Thoracic aorta (tissue), 2 donors: ENCODE results near the gene DYNC1I1. TPM values are rescaled to one million over a fixed set of nuclear protein-coding genes. Genes with fewer than 3 reads are reported as not detected.

Experiments
- ATAC-seq: fragments of 150-250 bp; one replicate; pipeline ENCODE4 v1.8.0; 2017; ENCODE audit warnings: low read depth; ENCODE audit not compliant: insufficient number of reproducible peaks, low FRiP score
- DNase-seq: peaks from one replicate; pipeline ENCODE4 v3.0.0-alpha.2; 2020; ENCODE audit warnings: low spot score
- H3K27ac ChIP-seq, 2 donors: fragments of 200-600 bp; sonication (generic); 1 replicate in 1 of 2; 2 replicates in 1 of 2; pipeline ENCODE4 v1.5.1; 2016; ENCODE audit warnings: mild to moderate bottlenecking in 2 of 2, moderate library complexity in 2 of 2
- H3K27me3 ChIP-seq: fragments of 200-600 bp; sonication (generic); replicated peaks from 2 replicates; pipeline ENCODE4 v1.6.0; 2016; ENCODE audit warnings: mild to moderate bottlenecking; ENCODE audit not compliant: insufficient read depth
- H3K36me3 ChIP-seq: fragments of 200-600 bp; sonication (generic); one replicate; pipeline ENCODE4 v1.5.1; 2016
- H3K4me1 ChIP-seq, 2 donors: fragments of 200-600 bp; sonication (generic); 1 replicate in 1 of 2; 2 replicates in 1 of 2; pipeline versions ENCODE4 v1.5.1 to v1.6.0; 2016; ENCODE audit warnings: low read depth in 2 of 2, mild to moderate bottlenecking in 1 of 2; ENCODE audit not compliant: control insufficient read depth in 1 of 2
- H3K4me3 ChIP-seq: fragments of 200-600 bp; sonication (generic); 2 replicates; pipeline ENCODE4 v1.5.1; 2016; ENCODE audit warnings: mild to moderate bottlenecking
- H3K9me3 ChIP-seq: fragments of 200-600 bp; sonication (generic); 2 replicates; pipeline ENCODE4 v1.5.1; 2016
- CTCF ChIP-seq: fragments of 200-600 bp; sonication (generic); IDR thresholded peaks from one replicate; pipeline ENCODE4 v1.5.1; 2019; ENCODE audit warnings: antibody characterized with exemption
- total RNA-seq, 2 donors: library from RNA; depleted of rRNA; stranded (reverse); fragments of >200 nt; gene quantifications; one replicate each; pipeline versions ENCODE4 v1.1.0 to v1.2.3, GENCODE V29; 2016

Gene DYNC1I1
- total RNA-seq, 2 donors from 2014 or later = 24.6 to 69.1 TPM

- ATAC-seq (no peak), DNase-seq (no peak)
- Histone ChIP-seq H3K27ac (no peak overlapping the region), H3K9me3 (no peaks in the 10 kb centered on the region), H3K27me3 (no peaks in the 10 kb centered on the region), H3K4me3 (no peak overlapping the region), H3K36me3 (no peaks in the 10 kb centered on the region), H3K4me1 (no peaks in the 10 kb centered on the region)
- TF ChIP-seq CTCF = no peak
These were observed 221.0 kb downstream of the DYNC1I1 start for GRCh38 chr7:95993380-95993779.

GRCh38 chr7:95996174-95996573 lies 223.8 kb downstream of the DYNC1I1 start:
- Histone ChIP-seq H3K4me1 (no peaks in the 10 kb centered on the region), H3K27me3 (no peaks in the 10 kb centered on the region), H3K36me3 (no peaks in the 10 kb centered on the region), H3K4me3 (no peak overlapping the region), H3K27ac (no peak overlapping the region), H3K9me3 (no peaks in the 10 kb centered on the region)
- ATAC-seq (no peak), DNase-seq (no peak)
- TF ChIP-seq CTCF = no peak

GRCh38 chr7:95996886-95997285 lies 224.5 kb downstream of the DYNC1I1 start:
- no peak for DNase-seq
- Histone ChIP-seq H3K9me3 (no peaks in the 10 kb centered on the region), H3K27me3 (no peaks in the 10 kb centered on the region), H3K4me1 (no peaks in the 10 kb centered on the region), H3K36me3 (no peaks in the 10 kb centered on the region), H3K27ac (no peak overlapping the region), H3K4me3 (no peak overlapping the region)
- ATAC-seq = no peak
- no peak for TF ChIP-seq CTCF

GRCh38 chr7:95997632-95998031 lies 225.3 kb downstream of the DYNC1I1 start:
- no peak overlapping the region for H3K4me3 ChIP-seq
- no peaks in the 10 kb centered on the region for H3K36me3 ChIP-seq
- TF ChIP-seq CTCF = no peak
- ATAC-seq = no peak
- no peaks in the 10 kb centered on the region for H3K27me3 ChIP-seq
- H3K27ac ChIP-seq = no peak overlapping the region
- DNase-seq = no peak
- no peaks in the 10 kb centered on the region for H3K9me3 ChIP-seq
- no peaks in the 10 kb centered on the region for H3K4me1 ChIP-seq

GRCh38 chr7:95999481-95999880 lies 227.1 kb downstream of the DYNC1I1 start:
- H3K36me3 ChIP-seq = no peaks in the 10 kb centered on the region
- peaks cover 1 to 4% of the 10 kb centered on the region in 2 donors for H3K4me1 ChIP-seq
- H3K27ac ChIP-seq = no peak overlapping the region
- no peak for TF ChIP-seq CTCF
- ATAC-seq (no peak), DNase-seq (no peak)
- no peak overlapping the region for H3K4me3 ChIP-seq
- H3K27me3 ChIP-seq = no peaks in the 10 kb centered on the region
- H3K9me3 ChIP-seq = no peaks in the 10 kb centered on the region
